Fibroblast of villous mesenchyme (primary cell): ENCODE results near the gene ZFTA. TPM values are rescaled to one million over a fixed set of nuclear protein-coding genes. Genes with fewer than 3 reads are reported as not detected.
"Not testable (repeated sequence)": the region's sequence is repeated elsewhere in the genome, so short reads cannot be mapped to it uniquely, and the experiment has no call there.

Experiments
- DNase-seq: peaks from one replicate; pipeline ENCODE4 v3.0.0-alpha.2; 2010; ENCODE audit warnings: low read depth
- H3K4me3 ChIP-seq: 2 replicates; pipeline ENCODE4 v1.5.1; 2011; ENCODE audit warnings: low read depth, mild to moderate bottlenecking, low read length
- total RNA-seq: library from RNA; depleted of rRNA; stranded (reverse); fragments of >200 nt; gene quantifications from 2 replicates; pipeline ENCODE4 v1.2.3, GENCODE V29; 2012
- TF ChIP-seq, protein P1 (sequence below): IDR thresholded peaks from 2 replicates; pipeline ENCODE4 v1.5.1; 2012; ENCODE audit warnings: low read depth, mild to moderate bottlenecking, low read length; ENCODE audit not compliant: insufficient read depth

Gene ZFTA
- total RNA-seq, 1 donor: 16.0 TPM

DNA sequence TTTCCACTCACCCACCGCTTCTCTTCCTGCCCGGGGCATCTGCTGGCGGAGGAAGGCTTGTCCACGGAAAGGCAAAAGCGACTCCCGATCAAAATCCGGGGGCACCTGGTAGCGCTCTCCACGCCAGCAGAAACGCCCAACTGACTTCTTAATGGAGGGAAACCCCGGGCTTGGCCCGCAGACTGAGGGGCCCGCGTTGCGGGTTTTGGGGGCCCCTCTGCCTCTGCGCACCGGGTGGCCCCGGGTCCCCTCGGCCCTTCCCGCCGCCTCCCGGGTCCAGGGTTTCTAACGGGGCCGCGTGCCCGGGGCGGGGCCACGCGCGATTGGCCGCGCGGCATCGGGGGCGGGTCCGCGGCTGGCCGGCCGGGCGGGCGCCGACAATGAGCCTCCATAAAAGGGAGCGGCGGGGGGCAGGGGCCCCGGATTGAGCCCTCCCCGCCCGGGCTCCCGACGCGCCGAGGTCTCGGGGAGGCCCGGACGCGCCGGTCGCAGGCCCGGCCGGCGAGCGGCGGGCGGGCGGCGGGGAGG, 44.5 kb upstream of the ZFTA start, which contains the start of gene SPINDOC:
TSS of gene SPINDOC (plus strand) at position 422 of the 528 bp plus-strand sequence. CDS start 231 bp downstream, outside the sequence.
- H3K4me3 ChIP-seq: peak within 1 kb of the TSS; percentile 90
- peak; percentile 63 for DNase-seq
- TF ChIP-seq, protein P1, sequence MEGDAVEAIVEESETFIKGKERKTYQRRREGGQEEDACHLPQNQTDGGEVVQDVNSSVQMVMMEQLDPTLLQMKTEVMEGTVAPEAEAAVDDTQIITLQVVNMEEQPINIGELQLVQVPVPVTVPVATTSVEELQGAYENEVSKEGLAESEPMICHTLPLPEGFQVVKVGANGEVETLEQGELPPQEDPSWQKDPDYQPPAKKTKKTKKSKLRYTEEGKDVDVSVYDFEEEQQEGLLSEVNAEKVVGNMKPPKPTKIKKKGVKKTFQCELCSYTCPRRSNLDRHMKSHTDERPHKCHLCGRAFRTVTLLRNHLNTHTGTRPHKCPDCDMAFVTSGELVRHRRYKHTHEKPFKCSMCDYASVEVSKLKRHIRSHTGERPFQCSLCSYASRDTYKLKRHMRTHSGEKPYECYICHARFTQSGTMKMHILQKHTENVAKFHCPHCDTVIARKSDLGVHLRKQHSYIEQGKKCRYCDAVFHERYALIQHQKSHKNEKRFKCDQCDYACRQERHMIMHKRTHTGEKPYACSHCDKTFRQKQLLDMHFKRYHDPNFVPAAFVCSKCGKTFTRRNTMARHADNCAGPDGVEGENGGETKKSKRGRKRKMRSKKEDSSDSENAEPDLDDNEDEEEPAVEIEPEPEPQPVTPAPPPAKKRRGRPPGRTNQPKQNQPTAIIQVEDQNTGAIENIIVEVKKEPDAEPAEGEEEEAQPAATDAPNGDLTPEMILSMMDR: no peak

DNA sequence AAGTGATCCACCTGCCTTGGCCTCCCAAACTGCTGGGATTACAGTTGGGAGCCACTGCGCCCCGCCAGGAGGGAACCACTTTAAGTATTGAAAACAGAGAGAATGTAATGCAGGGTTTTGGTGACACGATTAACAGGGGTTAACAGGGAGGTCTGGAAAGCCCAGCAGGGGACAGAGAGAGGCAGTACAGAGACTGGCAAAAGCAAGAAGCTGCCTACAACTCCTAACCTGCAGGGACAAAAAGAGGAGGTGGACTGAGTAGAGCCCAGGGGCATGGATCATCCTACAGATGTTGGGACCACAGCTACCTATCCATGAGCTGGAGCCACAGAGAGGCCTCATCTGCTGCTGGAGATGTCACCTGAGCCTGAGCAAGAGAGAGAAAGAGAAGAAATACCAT, 42.9 kb upstream of the ZFTA start:
- TF ChIP-seq, protein P1: no peak
- DNase-seq: no peak
- H3K4me3 ChIP-seq: no peak overlapping the region

DNA sequence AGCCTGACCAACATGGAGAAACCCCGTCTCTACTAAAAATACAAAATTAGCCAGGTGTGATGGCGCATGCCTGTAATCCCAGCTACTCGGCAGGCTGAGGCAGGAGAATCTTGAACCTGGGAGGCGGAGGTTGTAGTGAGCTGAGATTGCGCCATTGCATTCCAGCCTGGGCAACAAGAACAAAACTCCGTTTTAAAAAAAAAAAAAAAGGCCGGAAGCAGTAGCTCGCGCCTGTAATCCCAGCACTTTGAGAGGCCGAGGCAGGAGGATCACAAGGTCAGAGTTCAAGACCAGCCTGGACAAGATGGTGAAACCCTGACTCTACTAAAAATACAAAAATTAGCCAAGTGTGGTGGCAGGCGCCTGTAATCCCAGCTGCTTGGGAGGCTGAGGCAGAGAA, 41.8 kb upstream of the ZFTA start:
- not testable (repeated sequence) for H3K4me3 ChIP-seq, DNase-seq

DNA sequence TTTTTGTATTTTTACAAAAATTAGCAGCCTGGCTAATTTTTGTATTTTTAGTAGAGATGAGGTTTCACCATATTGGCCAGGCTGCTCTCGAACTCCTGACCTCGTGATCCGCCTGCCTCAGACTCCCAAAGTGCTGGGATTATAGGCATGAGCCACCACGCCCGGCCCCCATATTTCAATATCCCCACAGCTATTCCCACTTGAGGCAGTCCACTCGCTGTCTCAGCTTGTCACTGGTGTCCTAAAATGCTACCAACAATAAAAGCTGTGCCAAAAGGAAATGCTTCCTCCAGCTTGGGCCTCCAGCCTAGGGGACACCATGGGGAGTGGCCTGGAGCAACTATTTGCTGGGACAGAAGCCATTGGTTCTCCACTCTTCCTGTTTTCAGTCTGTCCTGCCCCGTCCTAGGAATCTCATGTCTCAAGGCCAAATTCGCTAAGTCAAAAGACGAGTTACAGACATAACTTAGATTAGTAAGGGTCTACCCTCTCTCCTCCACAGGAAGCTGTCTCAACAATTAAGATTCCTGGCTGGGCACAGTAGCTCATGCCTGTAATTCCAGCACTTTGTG, 37.4 kb upstream of the ZFTA start:
- TF ChIP-seq, protein P1: no peak
- DNase-seq: peak; percentile 14
- H3K4me3 ChIP-seq: no peak overlapping the region

DNA sequence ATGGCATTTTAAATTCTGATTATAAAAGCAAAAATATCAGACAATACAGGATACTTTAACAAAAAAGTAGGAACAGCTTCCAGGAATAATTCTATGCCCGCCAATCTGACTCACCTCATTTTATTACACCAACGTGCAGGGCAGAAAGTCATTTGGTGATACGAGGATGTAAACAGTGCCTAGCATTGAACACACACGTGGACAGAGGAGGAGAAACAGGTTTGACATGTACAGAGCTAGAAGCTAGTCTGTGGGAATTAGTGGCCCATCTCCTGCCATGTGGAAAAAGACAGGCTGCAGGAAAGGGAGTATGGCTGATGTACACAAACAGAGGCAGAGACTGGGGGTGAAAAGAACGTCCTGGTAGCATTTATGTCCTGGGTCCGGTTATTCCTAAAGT, 35.7 kb upstream of the ZFTA start:
- TF ChIP-seq, protein P1: no peak
- no peak for DNase-seq

DNA sequence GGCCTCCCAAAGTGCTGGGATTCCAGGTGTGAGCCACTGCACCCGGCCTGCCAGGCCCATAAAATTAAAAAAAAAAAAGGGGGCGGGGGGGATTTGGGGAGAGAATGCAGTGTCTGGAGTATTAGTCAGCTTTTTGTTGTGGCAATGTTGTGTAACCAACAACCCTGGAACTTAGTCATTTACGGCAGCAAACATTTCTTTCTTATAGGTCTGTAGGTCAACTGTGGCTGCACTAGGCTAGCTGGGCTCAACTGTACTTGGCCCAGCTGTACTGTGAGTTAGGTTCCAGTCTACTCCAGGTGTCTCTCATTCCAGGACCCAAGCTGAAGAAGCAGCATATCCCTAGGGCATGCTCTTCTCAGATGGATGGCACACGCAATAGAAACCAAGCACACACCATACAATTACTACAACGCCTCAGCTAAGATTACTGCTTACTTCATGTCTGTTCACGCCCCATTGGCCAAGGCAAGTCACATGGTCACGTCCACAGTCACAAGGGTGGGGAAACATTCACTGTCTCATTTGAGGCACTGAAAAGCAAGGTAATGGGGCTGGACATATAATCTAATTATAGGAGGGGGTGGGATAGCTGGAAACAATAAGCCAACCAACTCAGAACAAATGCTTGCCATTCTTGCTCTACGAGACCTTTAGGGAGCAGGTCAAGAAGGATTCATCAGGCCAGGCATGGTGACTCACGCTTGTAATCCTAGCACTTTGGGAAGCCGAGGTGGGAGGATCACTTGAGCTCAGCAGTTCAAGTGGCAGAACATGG, 34.3 kb upstream of the ZFTA start:
- peak; percentile 84 for DNase-seq
- TF ChIP-seq, protein P1: no peak
- H3K4me3 ChIP-seq: no peak overlapping the region

More for the DNA sequence above, 35.7 kb upstream of the ZFTA start:
- H3K4me3 ChIP-seq: no peak overlapping the region

DNA sequence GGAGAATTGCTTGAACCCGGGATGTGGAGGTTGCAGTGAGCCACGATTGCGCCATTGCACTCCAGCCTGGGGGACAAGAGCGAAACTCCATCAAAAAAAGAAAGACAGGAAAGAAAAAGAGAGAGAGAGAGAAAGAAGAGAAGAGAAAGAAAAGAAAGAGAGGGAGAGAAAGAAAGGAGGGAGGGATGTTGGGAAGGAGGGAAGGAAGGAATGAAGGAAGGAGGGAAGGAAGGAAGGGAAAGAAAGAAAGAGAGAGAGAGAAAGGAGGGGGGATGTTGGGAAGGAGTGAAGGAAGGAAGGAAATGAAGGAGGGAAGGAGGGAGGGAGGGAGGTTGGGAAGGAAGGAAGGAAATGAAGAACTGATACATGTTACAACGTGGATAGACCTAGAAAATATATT, 32.3 kb upstream of the ZFTA start:
- no peak for DNase-seq
- TF ChIP-seq, protein P1: no peak
- H3K4me3 ChIP-seq: no peak overlapping the region
